KBM-7 (cell line): ENCODE data around the gene PTHLH.
A peak's percentile ranks its signal among the peaks of the same experiment; 100 is the strongest.

Experiments
- DNase-seq: peaks from one replicate; pipeline ENCODE4 v3.0.0-alpha.2; 2015
- in situ Hi-C: fragments of 300-500 bp; cut with MboI; formaldehyde crosslinking; loops from 2 replicates; pipeline ENCODE4 v1.14.3; 2020; ENCODE audit warnings: low sequenced_read_pairs, low pct_unique_long_range_greater_than_20kb, mixed read lengths

PTHLH gene

GRCh38 chr12:27975222-27976136 lies 2.9 kb upstream of the PTHLH start:
- DNase-seq = peak; percentile 38
- in situ Hi-C loops = no loop called here

- in situ Hi-C loops = no loop called here
- no peak for DNase-seq
These were observed 2.2 kb upstream of the PTHLH start for GRCh38 chr12:27974735-27975221.

- in situ Hi-C loops = no loop called here
- DNase-seq = no peak
These were observed 956 bp upstream of the PTHLH start for GRCh38 chr12:27973487-27973890.

- in situ Hi-C loops = no loop called here
- no peak for DNase-seq
These were observed 927 bp downstream of the PTHLH start for GRCh38 chr12:27971606-27972005.

GRCh38 chr12:27971121-27971489 lies 1.4 kb downstream of the PTHLH start:
- DNase-seq = no peak
- in situ Hi-C loops = no loop called here

GRCh38 chr12:27970401-27971120 lies 2.0 kb downstream of the PTHLH start:
- DNase-seq = peak; percentile 21
- in situ Hi-C loops = no loop called here

- in situ Hi-C loops = no loop called here
- peak; percentile 83 for DNase-seq
These were observed 2.7 kb downstream of the PTHLH start for GRCh38 chr12:27969624-27970400.

- peak; percentile 28 for DNase-seq
- in situ Hi-C loops = no loop called here
These were observed 3.4 kb downstream of the PTHLH start for GRCh38 chr12:27968972-27969623.

GRCh38 chr12:27967551-27968054 lies 4.9 kb downstream of the PTHLH start:
- no peak for DNase-seq
- in situ Hi-C loops = no loop called here

GRCh38 chr12:27966870-27967269 lies 5.7 kb downstream of the PTHLH start:
- no peak for DNase-seq
- in situ Hi-C loops = no loop called here

- in situ Hi-C loops = no loop called here
- DNase-seq = no peak
These were observed 6.6 kb downstream of the PTHLH start for GRCh38 chr12:27965966-27966365.

- in situ Hi-C loops = no loop called here
- no peak for DNase-seq
These were observed 7.1 kb downstream of the PTHLH start for GRCh38 chr12:27965411-27965810.

- DNase-seq = no peak
- in situ Hi-C loops = no loop called here
These were observed 8.4 kb downstream of the PTHLH start for GRCh38 chr12:27964123-27964522.

GRCh38 chr12:27960821-27961220 lies 11.7 kb downstream of the PTHLH start:
- in situ Hi-C loops = no loop called here
- DNase-seq = no peak

- in situ Hi-C loops = no loop called here
- DNase-seq = no peak
These were observed 13.9 kb downstream of the PTHLH start for GRCh38 chr12:27958675-27959074.

- in situ Hi-C loops = no loop called here
- no peak for DNase-seq
These were observed 15.2 kb downstream of the PTHLH start for GRCh38 chr12:27957366-27957765.

- in situ Hi-C loops = no loop called here
- DNase-seq = no peak
These were observed 18.7 kb downstream of the PTHLH start for GRCh38 chr12:27953817-27954216.

- in situ Hi-C loops = no loop called here
- DNase-seq = no peak
These were observed 19.2 kb downstream of the PTHLH start for GRCh38 chr12:27953348-27953747.

- in situ Hi-C loops = no loop called here
- DNase-seq = no peak
These were observed 20.0 kb downstream of the PTHLH start for GRCh38 chr12:27952510-27952909.
